ENCODE measurements around the gene COL26A1.

Gene COL26A1

DNA sequence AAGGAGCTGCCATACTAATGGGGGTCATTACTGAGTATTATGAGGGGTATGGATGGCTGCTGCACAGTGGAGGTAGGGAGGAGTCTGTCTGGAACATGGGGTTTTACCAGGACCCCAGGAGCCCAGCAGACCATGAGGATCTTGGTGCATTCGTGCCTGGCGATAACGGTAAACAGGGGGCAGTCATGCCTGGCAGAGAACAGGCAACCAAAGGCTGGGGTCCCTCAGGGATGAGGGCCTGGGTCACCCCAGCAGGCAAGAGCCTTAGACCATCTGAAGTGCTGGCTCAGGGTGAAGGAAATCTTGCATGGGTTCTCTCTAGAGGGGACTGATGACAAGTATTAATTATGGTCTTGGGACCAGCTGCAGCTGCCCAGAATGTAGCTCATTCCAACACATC is 220.3 kb downstream of the COL26A1 start:
- DNase-seq: no peak

- DNase-seq: no peak
These were observed 223.6 kb downstream of the COL26A1 start for GRCh38 chr7:101586078-101586905.

DNA sequence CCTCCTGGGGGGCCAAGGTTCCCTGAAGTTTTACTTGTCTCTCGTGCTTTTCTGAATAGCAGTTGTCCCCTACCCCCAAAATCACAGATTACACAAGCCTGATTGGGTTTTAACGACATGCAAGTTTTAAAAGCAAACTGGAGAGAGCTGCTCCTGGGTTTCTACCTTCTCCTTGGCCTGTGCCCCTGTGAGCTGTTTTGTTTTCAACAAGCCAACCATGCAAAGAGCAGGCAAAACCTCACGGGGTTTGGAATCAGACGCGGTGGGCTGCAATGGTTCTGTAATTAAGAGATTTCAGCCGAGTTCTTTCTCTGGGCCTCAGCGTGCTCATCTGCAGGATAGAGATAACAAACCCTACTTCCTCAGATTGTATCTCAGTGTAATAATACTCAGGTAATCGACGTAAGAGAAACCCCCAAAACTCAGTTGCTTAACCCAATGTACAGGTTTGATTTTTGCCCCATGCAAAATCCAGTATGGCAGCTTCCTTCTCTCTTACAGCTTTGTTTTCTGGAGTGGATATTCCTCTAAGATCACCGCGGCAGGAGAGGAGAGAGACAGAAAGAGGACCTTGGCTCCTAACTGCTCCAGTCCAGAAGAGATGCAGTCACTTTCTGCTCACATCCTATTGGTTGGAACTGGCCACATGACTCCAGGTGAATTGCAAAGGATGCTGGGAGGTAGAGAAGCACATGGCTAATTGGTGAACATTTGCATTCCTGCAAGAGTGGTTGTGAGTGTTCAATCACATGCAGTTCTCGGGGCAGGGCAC is 224.4 kb downstream of the COL26A1 start:
- no peak for DNase-seq

DNA sequence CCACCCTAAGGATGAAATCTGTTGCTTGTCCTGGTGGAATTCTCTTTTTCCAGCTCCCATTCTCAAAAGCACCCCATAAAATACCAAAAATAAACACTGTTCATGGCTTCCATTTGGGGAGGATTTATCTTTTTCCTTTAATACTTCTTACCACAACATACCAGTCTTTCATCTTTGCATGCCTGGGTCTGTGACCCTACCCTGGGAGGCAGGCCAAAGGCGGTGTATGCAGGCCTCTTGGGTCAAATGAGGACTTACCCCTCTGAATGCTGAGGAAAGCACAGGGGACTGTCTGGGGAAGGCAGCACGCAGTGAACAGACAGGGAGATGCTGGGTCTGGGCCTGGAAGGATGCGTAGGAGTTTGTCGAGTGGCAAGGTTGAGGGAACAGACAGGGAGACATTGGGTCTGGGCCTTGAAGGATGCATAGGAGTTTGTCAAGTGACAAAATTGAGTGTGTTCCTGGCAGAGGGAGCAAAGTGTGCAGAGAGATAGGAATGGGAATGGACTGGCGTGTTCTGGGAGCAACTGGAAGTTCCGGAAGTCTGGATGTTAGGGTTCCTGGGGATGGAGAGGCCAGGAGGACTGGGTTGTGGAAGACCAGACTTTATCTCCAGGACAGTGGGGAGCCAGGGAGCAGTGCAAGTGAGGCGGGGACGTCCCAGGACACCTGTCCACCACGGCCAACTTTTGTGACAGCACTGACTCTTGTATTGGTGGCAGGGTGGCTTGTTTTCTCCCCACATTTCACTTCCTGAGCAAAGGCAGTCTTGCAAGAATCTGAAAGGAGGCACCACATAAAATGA is 225.7 kb downstream of the COL26A1 start:
- DNase-seq: no peak

GRCh38 chr7:101589052-101589451 is 226.4 kb downstream of the COL26A1 start:
- DNase-seq: no peak

- no peak for DNase-seq
These were observed 227.4 kb downstream of the COL26A1 start for GRCh38 chr7:101589976-101590662.

GRCh38 chr7:101590663-101591435 is 228.2 kb downstream of the COL26A1 start:
- DNase-seq: no peak

- no peak for DNase-seq
These were observed 228.8 kb downstream of the COL26A1 start for GRCh38 chr7:101591504-101591903.

DNA sequence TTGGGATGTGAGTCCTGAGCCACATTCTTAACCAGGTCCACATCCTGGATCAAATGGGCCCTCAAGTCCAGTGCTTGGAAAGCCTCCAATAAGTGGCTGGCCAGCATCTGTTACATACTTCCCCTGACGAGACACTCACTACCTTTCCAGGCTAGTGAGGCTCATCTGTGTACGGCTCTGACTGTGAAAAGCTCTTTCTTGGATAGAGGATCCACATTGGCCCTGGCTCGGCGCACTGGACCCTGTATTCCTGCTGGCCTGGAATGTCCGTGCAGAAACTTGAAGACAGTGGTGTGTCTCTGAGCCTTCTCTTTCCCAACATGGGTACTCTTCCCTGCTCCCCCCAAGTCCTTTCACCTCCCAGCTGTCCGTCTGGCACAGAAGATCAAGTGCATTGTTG is 230.9 kb downstream of the COL26A1 start:
- no peak for DNase-seq

DNA sequence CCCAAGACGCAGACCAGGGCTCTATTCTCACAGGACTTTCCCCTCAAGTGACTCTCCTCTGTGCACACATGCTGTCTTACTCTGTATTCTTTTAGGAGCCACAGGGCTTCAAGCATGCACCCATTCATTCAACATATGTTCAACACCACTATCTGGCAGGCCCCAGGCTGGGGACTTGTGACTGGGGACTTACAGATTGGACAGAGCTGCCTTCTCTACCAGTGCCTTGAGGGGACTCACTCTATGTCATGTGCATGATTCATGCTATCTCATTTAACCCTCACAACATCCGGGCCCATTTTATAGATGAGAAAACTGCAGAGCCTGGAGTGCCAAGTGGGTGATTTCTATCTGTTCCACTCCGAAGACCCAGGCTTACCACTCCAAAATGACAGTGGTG is 232.1 kb downstream of the COL26A1 start:
- DNase-seq: no peak

- DNase-seq: no peak
These were observed 232.6 kb downstream of the COL26A1 start for GRCh38 chr7:101595246-101595645.

DNA sequence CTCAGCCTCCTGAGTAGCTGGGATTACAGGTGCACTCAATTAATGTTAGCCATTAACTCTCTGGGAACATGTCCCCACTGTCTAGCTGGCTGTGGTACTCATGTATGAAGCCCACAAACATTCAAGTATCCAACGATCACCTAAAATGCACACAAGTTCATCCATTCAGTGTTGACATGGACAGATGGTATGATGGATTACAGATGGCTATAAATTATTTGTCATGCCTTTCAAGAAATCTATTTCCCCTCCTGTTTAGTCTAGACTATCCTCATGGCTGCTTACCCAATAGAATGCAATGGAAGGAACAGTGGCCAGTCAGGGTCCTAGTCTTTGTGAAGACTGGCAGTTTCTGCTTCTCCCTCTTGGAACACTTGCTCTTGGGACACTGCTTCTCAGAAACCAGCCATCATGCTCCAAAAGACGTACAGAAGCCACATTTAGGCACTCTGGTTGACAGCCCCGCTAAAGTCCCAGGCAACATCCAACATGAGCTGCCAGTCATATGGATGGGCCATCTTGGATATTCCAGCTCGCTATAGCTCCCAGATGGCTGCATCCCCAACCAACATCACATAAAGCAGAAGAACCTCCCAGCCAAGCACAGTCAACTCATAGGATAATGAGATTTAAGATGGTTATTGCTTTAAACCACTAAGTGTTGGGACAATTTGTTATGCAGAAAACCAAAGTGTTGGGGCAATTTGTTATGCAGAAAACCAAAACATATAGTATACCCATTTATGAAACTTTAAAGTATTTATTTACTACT is 233.3 kb downstream of the COL26A1 start:
- no peak for DNase-seq

- DNase-seq: no peak
These were observed 234.2 kb downstream of the COL26A1 start for GRCh38 chr7:101596898-101597297.

GRCh38 chr7:101597941-101598340 is 235.3 kb downstream of the COL26A1 start:
- no peak for DNase-seq

GRCh38 chr7:101598422-101598985 is 235.8 kb downstream of the COL26A1 start:
- DNase-seq: no peak

- DNase-seq: no peak
These were observed 236.5 kb downstream of the COL26A1 start for GRCh38 chr7:101598986-101599771.

DNA sequence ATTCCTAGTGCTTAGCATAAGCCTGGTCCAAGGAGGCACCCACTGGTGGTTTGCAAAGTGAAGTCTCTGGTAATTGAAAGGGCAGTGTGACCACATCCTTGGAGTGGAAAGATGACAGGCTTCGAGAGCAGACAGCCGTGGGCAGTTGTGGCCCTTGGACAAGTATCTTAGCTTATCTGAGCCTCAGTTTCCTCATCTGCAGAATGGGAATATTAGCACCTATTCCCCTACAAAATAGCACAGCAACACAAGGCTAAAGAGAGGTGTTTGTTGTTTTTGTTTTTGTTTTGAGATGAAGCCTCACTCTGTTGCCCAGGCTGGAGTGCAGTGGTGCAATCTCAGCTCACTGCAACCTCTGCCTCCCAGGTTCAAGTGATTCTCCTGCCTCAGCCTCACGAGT is 237.1 kb downstream of the COL26A1 start:
- DNase-seq: no peak

DNA sequence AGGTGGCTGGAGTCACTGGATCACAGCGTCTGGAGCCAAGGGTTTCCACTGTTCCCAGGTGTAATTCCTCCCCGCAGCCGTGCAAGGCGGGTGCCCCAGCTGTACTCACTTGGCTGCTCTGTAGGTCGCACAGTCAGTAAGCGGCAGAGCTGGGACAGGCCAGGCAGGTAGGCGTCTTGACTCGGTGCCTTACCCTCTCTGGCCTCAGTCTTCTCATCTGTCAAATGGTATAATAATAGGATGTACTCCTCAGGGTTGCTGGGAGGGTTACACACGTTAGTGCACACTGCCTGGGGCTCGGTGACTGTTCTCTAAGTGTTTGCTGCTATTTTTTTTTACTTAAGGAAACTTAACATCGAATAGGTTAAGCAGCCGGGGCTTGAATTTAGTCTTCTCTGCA is 239.4 kb downstream of the COL26A1 start:
- no peak for DNase-seq

GRCh38 chr7:101602484-101603241 is 240.0 kb downstream of the COL26A1 start:
- peak; percentile 57 for DNase-seq
